Kidney tubule cell (primary cell): Measurements from ENCODE around the gene OBP2A.
A peak's percentile ranks its signal among the peaks of the same experiment; 100 is the strongest.
"Not testable (repeated sequence)": the region's sequence is repeated elsewhere in the genome, so short reads cannot be mapped to it uniquely, and the experiment has no call there.

ENCODE experiments used
- DNase-seq: peaks from one replicate; pipeline ENCODE4 v3.0.0-alpha.2; 2018; ENCODE audit warnings: low spot score

Gene OBP2A

DNA sequence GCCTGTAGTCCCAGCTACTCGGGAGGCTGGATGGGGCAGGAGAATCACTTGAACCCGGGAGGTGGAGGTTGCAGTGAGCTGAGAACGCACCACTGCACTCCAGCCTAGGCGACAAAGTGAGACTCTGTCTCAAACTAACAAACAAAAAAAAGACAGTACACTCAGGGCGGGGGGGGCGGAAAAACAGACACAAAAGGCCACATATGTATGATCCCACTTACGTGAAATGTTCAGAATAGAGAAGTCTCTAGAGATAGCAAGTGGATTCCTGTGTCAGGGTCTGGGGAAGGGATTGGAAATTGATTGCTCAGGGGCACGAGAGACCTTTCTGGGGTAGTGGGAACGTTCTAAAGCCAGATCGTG, 33.7 kb upstream of the OBP2A start:
- no peak for DNase-seq

- no peak for DNase-seq
These were observed 33.0 kb upstream of the OBP2A start for GRCh38 chr9:135512904-135513303.

DNA sequence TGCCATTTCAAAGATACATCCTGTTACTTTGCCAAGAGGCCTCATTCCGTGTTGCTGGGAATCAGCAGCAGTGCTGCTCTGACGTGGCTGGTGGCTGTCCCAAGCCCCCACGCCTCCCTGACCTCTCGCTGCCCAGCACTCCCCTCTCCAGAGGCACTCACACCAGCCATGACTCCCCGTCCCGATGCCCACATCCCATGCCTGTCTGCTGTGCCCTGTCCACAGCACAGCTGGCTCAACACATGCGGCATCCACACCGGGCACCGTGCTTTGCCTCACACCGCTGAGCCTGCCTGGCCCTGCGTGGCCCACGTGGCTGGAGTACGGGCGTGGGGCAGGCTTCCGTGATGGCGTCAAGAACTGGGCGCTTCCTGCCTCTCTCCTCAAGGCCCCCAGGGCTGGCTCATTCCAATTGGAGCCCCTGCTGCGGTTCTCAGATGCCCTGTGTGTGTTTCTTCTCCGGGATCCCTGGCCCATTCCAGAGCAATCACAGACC, 32.5 kb upstream of the OBP2A start:
- DNase-seq: no peak

GRCh38 chr9:135513906-135514305, 32.0 kb upstream of the OBP2A start:
- DNase-seq: not testable (repeated sequence)

DNA sequence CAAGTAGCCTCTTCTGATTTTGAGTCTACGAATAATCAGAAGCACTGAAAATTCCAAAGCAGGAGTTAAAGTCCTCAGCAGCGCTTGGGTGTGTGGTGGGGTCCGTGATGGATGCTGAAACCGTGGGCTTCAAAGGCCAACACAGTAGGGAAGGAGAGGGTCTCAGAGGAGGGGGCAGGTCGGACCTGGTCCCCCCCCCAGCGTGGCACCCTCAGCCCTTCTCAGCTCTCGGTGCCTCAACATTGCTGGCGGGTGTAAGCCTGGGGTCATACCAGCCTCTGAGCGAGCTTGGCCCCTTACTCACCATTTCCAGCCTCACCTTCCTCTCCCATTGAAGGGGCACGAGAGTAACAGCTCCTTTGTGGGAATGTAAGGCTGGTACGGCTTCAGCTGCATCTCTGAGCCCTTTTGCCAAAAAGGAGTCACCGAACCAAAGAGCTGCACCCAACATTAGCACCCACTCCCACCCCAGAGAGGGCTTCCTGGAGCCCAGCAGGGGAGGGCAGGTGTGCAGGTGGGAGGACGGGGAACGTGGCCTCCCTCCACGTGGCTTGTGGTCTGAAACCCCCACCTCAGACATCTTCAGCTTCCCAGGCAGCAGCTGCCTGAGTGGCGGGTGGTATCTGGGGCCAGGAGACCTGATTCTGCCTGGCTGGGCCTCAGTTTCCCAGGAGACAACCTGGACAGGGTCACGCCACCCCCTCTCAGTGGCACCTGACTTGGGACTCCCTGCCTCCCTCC, 31.4 kb upstream of the OBP2A start:
- DNase-seq: no peak

DNA sequence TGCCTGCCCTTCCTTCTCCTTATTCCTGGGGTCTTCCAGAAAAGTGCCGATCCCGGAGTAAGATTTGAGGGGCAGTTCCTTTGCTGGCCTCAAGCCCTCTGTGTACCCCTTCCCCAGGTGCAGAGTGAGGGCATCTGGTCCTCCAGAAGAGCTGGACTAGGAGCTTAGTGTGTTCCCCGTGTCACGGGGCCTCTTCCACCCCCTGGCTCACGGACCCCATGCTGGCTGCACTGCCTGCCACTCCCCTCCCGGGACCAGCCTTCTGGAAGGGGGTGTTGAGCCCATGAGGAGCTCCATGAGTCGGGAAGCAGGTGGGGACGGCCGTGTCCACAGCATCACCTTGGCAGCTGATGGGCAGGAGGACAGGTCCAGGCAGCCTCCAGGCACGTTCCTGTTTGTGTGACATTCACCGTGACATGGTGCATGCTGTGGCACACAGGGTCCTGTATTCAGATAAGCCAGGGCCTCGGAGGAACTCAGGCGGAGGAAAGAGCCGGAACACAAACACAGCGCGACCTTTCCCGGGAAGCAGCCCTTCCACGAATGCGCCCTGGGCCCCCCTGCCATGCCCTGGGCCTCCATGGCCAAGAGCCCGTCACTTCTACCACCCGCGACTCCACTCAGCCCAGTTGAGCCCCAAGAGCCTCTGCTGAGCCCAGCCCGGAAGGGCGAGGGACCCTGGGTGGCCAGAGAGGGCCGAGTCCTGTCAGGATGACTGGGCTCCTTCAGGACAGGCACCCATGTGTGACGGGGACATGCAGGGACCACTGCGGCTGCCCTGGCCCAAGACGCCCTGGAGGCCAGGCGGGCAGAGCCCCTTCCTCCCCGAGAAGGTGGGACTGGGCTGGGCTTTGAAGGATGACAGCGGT, 30.6 kb upstream of the OBP2A start:
- DNase-seq: no peak

DNA sequence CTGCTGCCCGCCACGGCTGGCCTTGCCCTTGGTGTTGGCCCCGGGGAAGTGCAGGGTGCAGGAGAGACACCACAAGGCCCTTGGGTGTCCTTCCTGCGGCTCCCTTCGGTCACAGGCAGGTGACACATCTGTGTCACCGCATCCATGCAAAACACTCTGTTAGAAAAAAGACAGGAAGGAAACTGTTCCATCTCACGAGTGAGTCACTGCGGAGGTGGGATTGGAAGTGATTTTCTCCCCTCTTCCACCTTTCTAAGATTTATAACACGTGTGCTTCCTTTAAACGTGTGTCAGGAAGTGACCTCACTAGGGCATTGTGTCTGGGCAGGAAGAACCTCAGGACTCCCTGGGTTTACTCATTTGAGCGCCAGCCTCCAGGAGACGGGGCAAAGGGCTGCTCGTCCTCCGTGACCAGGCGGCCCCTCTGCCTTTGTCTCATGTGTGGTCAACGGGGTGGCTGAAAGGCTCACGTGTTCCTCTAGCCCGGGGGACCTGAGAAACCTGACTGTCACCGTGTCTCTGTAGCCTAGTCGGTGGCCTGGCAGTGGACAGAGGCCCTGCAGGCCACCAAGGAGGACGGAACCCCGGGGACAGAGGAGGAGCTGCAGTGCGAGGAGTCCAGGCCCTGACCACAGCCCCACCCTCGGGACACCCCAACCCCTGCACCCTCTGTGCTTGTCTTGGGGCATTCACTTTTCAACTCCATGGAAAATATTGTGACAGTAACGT, 29.6 kb upstream of the OBP2A start:
- DNase-seq: peak; percentile 68

DNA sequence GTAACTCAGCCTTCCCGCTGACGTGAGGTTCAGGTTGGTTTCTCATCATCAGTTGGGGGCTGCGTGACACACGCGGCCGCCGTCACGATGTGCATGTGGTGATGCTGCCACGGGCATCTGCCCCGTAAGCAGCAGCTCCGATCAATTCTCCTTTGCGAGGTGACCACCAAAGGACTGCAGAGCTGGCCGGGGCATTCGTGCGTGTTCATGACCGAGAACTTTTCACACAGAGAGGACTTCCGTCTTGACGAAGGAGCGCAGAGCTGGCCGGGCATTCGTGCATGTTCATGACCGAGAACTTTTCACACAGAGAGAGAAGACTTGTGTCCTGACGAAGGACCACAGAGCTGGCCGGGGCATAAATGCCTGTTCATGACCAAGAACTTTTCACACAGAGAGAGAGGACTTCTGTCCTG, 28.5 kb upstream of the OBP2A start:
- no peak for DNase-seq

DNA sequence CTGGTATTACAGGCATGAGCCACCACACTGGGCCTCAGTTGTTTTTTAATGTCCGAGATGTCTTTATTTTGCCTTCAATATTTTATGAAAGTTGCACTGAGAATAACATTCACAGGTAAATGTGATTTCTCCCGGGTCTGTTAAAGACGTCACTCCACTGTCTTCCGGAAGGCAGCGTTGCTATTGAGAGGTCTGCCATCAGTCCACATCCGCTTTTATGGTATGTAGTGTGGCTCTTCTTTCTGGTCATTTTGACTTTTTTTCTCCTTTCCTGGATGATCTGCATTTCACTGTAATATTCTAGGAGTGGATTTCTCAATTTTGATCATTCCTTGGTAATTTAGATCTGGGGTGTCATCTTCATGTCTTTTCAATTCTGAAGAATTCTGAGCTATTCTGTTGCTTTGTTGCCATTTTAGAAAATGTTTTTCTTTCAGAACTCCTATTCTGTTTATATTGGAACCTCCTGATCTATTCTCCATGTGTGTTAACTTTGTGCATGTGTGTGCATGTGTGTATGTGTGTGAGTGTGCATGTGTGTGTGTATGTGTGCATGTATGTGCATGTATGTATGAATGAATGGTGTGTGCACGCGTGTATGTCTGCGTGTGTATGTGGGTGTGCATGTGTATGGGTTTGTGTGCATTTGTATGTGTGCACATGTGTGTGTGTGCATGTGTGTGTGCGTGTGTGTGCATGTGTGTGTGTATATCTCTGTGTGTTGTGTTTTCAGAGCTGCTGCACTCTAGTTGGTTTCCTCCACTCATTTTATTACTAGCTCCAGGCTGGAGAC, 26.6 kb upstream of the OBP2A start:
- DNase-seq: no peak

DNA sequence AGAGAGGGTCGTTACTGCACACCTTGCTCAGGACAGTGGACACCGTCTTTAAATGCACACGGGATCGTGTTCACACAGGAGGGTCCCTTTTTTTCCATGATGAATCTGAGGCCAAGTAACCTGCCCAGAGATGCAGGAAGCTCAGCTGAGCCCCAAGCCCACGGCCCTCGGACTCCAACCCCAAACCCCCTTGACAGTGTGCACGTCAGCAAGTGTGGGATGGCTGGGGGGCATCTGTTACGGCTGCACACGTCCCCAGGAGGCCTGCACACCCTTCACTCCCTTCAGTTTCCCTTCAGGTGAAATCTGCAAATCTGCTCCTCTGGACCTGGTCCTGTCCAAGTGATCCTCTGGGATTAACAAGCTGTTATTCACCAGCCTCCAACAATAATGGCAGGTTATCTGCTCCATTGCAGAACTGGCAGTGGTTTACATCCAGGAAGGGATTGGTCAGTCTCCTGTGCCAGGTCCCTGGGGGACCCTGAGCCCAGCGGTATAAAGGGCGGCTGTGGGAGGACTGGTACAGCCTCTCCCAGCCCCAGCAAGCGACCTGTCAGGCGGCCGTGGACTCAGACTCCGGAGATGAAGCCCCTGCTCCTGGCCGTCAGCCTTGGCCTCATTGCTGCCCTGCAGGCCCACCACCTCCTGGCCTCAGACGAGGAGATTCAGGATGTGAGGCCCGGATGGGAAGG, 24.9 kb upstream of the OBP2A start, which contains the start of gene LCN1:
Gene LCN1 (plus strand): TSS at position 525 of the 692 bp plus-strand sequence. CDS start 58 bp downstream, at position 583.
- no peak for DNase-seq

- no peak for DNase-seq
These were observed 24.3 kb upstream of the OBP2A start for GRCh38 chr9:135521608-135522095.

GRCh38 chr9:135522137-135522877, 23.6 kb upstream of the OBP2A start:
- no peak for DNase-seq

DNA sequence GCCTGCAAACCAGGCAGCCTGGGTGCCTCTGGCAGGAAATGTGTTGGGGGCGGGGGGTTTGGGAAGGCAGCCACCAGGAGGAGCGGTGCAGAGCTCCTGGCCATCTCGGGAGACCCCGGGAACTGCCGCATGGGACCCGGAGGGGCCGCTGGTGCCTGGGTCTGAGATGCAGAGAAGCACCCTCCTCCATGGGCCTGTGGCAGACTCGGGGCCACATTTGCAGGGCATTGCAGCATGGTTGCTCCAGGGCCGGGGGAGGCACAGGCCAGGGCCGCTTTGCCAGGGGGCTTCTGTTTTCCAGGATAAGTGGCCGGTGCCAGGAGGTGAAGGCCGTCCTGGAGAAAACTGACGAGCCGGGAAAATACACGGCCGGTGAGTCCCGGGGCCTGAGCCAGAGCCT, 23.0 kb upstream of the OBP2A start:
- no peak for DNase-seq

GRCh38 chr9:135523521-135524129, 22.3 kb upstream of the OBP2A start:
- DNase-seq: no peak

DNA sequence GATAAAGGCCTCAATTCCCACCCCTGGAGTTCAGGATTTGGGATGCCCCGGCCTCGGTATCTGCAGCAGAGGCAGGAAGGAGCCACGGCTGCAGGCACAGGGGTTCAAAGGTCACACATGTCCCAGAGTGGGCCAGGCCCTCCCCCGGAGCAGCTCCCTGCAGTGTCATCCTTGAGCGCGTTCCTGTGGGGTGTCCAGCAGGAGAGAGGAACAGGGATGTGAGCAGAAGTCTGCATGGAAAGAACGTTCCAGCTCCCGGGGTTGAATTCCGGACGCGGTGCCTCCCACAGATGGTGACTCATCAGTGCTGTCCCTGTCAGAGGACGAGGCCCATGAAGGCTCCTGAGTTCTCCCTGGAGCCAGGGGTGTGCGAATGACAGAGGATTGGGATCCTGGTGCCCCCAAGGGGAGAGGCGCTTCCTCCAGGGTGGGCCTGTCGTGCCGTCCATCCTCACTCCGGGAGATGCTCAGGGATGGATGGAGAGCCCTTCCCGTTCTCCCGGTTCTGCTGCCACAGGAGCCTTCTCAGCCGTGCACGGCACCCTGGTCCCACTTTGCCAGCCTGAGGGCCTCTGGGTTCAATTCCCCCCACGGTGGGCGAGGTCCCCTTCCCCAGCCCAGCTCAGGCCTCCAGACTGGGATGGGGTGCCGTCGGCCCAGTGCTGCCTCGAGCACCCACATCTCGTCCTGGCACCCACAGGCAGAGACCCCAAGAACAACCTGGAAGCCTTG, 21.6 kb upstream of the OBP2A start:
- DNase-seq: peak; percentile 51

DNA sequence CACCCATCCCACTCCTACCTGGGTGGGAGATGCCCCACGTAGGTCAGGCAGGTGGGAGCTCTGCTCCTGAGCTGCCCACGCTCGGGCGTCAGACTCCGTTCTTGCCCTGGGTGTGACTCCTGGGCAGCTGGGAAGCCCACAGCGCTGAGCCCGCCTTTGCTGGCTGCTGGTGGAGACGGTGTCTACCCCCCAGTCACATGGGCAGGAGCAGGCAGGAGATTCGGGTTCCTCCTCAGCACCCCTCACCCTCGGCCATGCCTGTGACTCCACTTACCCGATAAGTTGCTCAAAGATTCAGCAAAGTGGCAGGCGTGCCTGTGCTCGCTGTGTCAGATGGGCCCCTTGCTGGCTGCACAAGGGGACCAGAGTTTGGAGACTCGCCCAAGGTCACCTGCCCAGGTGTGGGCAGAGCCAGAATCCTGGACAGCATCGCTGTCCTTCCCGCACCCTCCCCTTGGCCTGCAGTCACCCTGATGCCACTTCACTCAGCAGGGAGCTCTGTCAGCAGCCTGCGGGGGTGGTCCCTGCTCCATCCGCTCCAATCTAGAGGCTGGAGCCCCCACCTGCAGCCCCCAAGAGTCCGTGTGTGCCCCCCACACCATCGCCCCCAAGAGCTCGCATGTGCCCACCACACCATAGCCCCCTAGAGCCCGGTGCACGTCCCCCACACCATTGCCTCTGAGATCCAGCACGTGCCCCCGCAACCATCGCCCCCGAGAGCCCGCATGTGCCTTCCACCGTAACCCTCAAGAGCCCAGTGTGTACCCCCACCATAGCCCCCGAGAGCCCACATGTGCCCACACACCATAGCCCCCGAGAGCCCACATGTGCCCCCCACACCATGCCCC, 20.5 kb upstream of the OBP2A start:
- no peak for DNase-seq

GRCh38 chr9:135526089-135526729, 19.7 kb upstream of the OBP2A start:
- no peak for DNase-seq
